ENCODE results near the gene LGI1.

LGI1 gene

DNA sequence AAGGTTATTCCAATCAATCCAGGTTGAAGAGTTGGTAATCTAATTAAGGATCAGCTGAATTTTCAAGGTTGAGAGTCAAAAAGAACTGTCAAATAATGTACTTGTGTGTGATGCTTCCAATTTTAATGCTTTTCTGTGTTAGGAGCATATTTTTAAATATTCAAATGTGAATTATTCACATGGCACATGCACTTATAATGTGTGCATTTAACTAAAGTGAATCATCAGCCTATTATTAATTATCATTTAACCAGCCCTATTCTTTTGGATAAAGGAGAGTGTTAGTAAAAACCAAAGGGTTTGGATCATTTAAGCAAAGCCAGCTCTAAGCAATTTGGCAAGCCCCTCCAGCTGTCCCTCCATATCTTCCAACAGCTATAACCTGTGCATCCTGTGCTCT is 11.2 kb downstream of the LGI1 start:
- TF ChIP-seq EZH2 (IDR thresholded peaks at IDR 0.05; ENCODE audit: borderline replicate concordance, low read length) = no peak
- TF ChIP-seq, protein P1, sequence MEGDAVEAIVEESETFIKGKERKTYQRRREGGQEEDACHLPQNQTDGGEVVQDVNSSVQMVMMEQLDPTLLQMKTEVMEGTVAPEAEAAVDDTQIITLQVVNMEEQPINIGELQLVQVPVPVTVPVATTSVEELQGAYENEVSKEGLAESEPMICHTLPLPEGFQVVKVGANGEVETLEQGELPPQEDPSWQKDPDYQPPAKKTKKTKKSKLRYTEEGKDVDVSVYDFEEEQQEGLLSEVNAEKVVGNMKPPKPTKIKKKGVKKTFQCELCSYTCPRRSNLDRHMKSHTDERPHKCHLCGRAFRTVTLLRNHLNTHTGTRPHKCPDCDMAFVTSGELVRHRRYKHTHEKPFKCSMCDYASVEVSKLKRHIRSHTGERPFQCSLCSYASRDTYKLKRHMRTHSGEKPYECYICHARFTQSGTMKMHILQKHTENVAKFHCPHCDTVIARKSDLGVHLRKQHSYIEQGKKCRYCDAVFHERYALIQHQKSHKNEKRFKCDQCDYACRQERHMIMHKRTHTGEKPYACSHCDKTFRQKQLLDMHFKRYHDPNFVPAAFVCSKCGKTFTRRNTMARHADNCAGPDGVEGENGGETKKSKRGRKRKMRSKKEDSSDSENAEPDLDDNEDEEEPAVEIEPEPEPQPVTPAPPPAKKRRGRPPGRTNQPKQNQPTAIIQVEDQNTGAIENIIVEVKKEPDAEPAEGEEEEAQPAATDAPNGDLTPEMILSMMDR (IDR thresholded peaks at IDR 0.05; ENCODE audit: low read length) = no peak
- Histone ChIP-seq H3K27ac (ENCODE audit: low read depth, low read length, poor library complexity, severe bottlenecking) (no peak overlapping the region), H3K79me2 (ENCODE audit: insufficient read depth, low read length) (no peaks in the 10 kb centered on the region), H3K9me2 (ENCODE audit: low read depth, low read length) (no peaks in the 10 kb centered on the region), H3K9ac (ENCODE audit: low read length) (no peak overlapping the region), H3K4me1 (ENCODE audit: insufficient read depth, low read length, severe bottlenecking) (no peaks in the 10 kb centered on the region), H3K27me3 (ENCODE audit: insufficient read depth, low read length) (no peaks in the 10 kb centered on the region), H3K4me3 (ENCODE audit: low read depth, low read length, poor library complexity, severe bottlenecking) (no peak overlapping the region), H4K20me1 (ENCODE audit: insufficient read depth, low read length) (no peaks in the 10 kb centered on the region), H3K9me3 (ENCODE audit: low read length) (no peaks in the 10 kb centered on the region), H3K36me3 (ENCODE audit: insufficient read depth, low read length) (no peaks in the 10 kb centered on the region), H3F3A (ENCODE audit: insufficient read depth, low read length) (no peaks in the 10 kb centered on the region), H2AFZ (ENCODE audit: low read length) (no peak overlapping the region), H3K4me2 (ENCODE audit: low read length) (no peak overlapping the region)

DNA sequence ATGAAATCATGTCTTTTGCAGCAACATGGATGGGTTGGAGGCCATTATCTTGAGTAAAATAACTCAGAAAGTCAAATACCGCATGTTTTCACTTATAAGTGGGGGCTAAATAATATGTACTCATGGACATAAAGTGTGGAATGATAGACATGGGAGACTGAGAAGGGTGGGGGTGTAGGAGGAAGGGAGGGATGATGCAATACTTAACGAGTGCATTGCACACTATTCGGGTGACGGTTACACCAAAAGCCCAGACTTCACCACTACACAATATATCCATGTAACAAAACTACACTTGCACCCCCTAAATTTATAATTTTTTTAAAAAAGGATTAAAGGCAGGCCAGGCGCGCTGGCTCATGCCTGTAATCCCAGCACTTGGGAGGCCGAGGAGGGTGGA is 13.6 kb downstream of the LGI1 start:
- Histone ChIP-seq H3K9me2 (ENCODE audit: low read depth, low read length) (no peaks in the 10 kb centered on the region), H3K79me2 (ENCODE audit: insufficient read depth, low read length) (no peaks in the 10 kb centered on the region), H3K4me2 (ENCODE audit: low read length) (no peak overlapping the region), H3K36me3 (ENCODE audit: insufficient read depth, low read length) (no peaks in the 10 kb centered on the region), H3K9ac (ENCODE audit: low read length) (no peak overlapping the region), H2AFZ (ENCODE audit: low read length) (no peak overlapping the region), H3K4me3 (ENCODE audit: low read depth, low read length, poor library complexity, severe bottlenecking) (no peak overlapping the region), H3F3A (ENCODE audit: insufficient read depth, low read length) (no peaks in the 10 kb centered on the region), H4K20me1 (ENCODE audit: insufficient read depth, low read length) (no peaks in the 10 kb centered on the region), H3K27me3 (ENCODE audit: insufficient read depth, low read length) (no peaks in the 10 kb centered on the region), H3K9me3 (ENCODE audit: low read length) (no peaks in the 10 kb centered on the region), H3K4me1 (ENCODE audit: insufficient read depth, low read length, severe bottlenecking) (no peaks in the 10 kb centered on the region), H3K27ac (ENCODE audit: low read depth, low read length, poor library complexity, severe bottlenecking) (no peak overlapping the region)
- TF ChIP-seq EZH2 (IDR thresholded peaks at IDR 0.05; ENCODE audit: borderline replicate concordance, low read length) = no peak
- TF ChIP-seq, protein P1 (IDR thresholded peaks at IDR 0.05; ENCODE audit: low read length) = no peak

DNA sequence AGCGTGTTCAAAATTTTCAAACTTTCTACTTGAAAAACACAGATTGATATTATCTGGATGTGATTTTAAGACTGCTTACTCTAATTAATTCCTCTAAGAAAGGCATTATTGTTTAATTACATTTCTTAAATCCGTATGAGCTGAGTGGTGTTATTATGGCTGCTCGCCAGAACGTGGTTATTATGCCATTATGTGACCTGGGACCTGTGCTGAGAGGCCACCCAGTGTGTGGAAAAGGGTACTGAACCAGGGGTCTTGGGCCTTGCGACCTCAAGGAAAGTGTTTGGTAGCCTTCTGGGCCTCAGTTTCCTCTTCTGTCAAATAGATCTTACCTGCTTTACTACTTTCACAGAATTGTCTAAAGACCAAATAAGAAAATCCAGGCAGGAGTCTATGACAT is 15.4 kb downstream of the LGI1 start:
- Histone ChIP-seq H3K4me1 (ENCODE audit: insufficient read depth, low read length, severe bottlenecking) (no peaks in the 10 kb centered on the region), H3K4me3 (ENCODE audit: low read depth, low read length, poor library complexity, severe bottlenecking) (no peak overlapping the region), H2AFZ (ENCODE audit: low read length) (no peak overlapping the region), H3K79me2 (ENCODE audit: insufficient read depth, low read length) (no peaks in the 10 kb centered on the region), H3K36me3 (ENCODE audit: insufficient read depth, low read length) (no peaks in the 10 kb centered on the region), H3K27ac (ENCODE audit: low read depth, low read length, poor library complexity, severe bottlenecking) (no peak overlapping the region), H3K9me2 (ENCODE audit: low read depth, low read length) (no peaks in the 10 kb centered on the region), H3K9ac (ENCODE audit: low read length) (no peak overlapping the region), H3F3A (ENCODE audit: insufficient read depth, low read length) (no peaks in the 10 kb centered on the region), H3K4me2 (ENCODE audit: low read length) (no peak overlapping the region), H3K9me3 (ENCODE audit: low read length) (no peaks in the 10 kb centered on the region), H3K27me3 (ENCODE audit: insufficient read depth, low read length) (no peaks in the 10 kb centered on the region), H4K20me1 (ENCODE audit: insufficient read depth, low read length) (no peaks in the 10 kb centered on the region)
- TF ChIP-seq, protein P1 (IDR thresholded peaks at IDR 0.05; ENCODE audit: low read length) = no peak
- TF ChIP-seq EZH2 (IDR thresholded peaks at IDR 0.05; ENCODE audit: borderline replicate concordance, low read length) = no peak
